HG02610 (cell line): ENCODE measurements around the gene GHITM.
A peak's percentile ranks its signal among the peaks of the same experiment; 100 is the strongest.
"Not testable (repeated sequence)": the region's sequence is repeated elsewhere in the genome, so short reads cannot be mapped to it uniquely, and the experiment has no call there.

Source experiments
- ATAC-seq: cut with Tn5 transposase; IDR thresholded peaks from one replicate; pipeline ENCODE4 v1.9.1; 2021; ENCODE audit warnings: mild to moderate bottlenecking, moderate library complexity; ENCODE audit not compliant: unreplicated experiment

The GHITM gene, protein sequence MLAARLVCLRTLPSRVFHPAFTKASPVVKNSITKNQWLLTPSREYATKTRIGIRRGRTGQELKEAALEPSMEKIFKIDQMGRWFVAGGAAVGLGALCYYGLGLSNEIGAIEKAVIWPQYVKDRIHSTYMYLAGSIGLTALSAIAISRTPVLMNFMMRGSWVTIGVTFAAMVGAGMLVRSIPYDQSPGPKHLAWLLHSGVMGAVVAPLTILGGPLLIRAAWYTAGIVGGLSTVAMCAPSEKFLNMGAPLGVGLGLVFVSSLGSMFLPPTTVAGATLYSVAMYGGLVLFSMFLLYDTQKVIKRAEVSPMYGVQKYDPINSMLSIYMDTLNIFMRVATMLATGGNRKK

DNA sequence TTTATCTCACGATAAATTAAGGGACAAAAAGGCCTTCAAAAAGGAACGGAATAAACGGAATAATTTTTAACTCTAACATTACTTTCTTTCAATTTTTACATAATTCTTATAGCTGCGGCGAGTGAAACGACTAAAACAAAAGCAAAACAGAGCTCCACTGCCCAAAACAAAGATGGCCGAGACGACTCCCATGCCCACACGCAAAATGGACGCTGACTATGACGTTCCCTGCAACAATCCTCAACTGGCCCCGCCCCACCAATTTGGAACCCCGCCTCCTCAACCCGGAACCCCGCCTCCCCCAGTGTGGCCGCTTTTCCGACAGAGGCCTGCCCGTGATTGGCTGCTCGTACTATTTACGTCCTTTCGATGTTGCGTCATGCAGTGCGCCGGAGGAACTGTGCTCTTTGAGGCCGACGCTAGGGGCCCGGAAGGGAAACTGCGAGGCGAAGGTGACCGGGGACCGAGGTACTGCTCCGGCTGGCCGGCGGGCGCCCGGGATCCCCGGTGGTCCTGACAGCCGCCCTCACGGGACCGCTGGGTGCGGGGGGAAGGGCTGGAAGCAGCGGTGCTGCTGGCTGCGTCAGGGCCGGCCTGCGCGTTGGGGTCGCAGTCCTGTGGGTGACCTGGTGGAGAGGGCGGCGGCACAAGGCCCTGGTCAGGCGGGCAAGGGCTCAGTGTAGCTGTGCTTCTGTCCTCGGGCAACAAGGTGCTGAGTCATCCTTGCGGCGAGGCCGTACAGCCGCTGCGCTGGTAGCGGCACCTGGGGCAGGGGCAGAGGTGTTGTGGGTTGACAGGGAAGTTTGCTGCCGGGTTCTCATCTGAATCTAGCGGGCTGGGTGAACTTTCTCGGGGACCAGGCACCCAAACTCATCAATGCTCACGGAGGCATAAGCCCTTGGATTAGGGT lies at the start of gene GHITM:
GHITM (plus strand) TSS at position 384 of the 910 bp plus-strand sequence. CDS start 1,992 bp downstream, outside the sequence.
- ATAC-seq = peak; percentile 99

DNA sequence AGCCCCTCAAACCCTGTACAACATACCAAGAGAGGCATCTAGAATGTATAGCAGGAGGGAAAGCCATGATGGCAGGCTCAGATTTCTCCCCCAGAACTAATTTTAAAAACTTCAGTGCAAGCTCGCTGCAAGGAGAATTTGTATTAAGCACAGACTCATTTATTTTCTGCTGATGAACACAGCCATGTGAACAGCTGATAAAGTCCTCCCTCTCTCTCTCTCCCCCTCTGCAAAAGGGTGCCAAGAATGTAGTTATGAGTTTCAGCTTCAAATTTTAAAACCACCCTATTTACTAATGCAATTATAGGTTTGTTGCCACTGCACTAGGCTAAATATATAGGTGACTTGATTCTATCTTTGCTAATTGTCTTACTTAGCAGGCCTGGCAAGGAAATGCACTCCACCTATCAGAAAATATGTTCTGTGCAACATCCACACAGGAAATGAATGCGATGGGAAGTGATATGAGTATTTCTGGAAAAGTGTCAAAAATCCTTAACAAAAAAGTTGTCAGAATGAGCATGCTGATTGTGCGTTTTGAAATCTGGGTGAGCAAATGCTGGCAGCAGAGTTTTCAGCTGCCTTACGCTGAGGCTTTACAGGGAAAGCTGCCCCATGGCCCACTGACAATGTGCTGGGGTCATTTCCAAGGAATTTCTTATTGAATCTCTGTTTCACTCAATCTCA lies 43.4 kb upstream of the GHITM start:
- no peak for ATAC-seq

DNA sequence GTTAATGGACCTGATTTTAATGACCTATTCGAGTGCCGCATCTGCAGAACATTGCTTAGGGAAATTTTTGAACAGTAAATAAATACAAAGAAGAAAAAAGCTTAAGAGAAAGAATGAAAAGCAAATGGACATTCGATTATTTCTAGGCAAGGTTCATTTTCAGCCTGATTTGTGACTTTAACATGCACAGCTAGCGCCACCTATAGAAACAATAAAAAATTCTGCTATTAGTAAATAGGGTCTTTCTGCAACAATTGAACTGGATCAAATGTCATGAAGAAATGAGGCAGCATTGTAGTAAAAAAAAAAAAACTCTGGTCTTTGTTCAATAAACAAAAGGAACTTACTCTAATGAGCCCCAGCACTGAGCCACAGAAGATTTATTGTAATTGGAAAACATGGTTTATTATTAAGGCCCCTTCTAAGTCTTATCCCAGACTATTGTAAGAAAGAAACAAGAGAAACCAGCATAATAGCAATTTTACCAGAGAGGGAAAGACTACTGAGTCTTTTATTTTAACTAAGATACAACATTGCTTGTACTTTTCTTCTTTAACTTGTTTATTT lies 41.4 kb upstream of the GHITM start:
- ATAC-seq = no peak

DNA sequence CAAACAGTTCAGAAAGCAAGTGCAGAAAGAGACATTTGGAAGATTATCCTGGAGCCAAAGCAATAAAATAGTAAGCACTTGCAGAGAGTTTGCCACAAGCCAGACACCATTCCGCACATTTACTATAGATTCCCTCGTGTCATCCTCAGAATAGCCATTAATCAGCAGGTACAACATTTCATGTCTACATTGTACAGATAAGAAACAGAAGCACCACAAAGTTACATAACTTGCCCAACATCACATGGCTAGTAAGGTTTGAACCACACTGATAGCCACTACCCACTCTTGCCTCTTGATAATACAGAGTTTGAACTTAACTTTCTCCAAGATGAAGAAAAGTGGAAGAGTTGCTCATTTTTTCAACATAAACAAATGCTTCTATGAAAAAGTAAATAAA lies 40.6 kb upstream of the GHITM start:
- ATAC-seq = no peak

DNA sequence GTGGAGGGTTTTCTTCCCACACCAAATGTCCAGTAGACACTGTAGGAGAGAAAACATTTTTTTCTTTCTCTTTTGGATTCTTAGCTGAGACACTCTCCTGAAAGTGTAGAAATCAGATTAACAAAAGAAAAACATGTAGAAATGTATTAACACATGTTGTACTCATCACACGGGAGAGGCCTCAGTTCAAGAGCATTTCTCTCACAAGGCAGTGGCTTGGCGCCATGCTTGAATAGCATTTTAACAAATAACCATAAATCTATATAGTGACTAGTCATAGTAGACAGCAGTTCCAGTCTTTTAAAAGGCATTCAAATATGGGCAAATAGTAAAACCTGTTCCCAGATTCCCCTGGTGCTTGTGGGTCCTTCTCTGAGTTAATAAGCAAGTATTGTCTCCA lies 38.3 kb upstream of the GHITM start:
- ATAC-seq = no peak

DNA sequence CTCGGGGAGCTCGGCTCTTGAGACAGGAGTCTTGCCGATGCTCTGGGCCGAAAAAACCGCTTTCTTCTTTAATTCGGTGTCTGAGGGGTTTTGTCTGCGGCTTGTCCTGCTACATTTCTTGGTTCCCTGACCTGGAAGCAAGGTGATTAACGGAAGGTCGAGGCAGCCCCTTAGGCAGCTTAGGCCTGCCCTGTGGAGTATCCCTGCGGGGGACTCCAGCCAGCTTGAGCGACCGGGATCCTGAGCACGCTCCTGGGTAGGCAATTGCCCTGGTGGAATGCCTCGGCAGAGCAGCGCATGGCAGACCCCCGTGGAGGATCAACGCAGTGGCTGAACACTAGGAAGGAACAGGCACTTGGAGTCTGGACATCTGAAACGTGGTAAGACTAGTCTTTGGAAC lies 30.5 kb upstream of the GHITM start:
- ATAC-seq = no peak

DNA sequence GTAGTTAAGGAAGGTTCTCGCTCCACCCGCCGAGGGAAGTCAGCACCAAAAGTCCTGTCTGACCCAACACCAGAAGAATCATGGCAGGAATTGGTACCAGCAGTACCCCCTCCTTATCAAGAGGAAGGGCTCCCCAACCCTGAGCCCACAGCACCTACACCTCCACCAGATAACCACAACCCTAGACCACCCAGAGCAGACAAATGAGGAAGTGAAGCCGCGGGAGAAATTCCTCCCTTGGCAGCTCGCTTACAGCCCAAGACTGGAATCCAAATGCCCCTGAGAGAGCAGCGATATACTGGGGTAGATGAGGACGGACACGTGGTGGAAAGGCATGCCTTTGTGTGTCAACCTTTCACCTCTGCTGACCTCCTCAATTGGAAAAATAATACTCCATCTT lies 29.5 kb upstream of the GHITM start:
- not testable (repeated sequence) for ATAC-seq

DNA sequence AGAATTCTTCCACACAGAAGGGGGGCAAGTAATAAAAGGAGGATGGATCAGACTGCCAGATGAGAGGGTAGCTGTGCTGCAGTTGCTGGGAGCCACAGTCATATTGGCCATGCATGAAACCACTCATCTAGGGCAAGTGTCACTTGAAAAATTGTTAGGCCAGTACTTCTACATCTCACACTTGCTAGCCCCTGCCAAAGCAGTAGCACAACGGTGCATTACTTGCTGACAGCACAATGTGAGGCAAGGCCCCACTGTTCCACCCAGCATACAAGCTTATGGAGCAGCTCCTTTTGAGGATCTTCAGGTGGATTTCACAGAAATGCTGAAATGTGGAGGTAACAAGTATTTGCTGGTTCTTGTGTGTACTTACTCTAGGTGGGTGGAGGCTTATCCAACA lies 25.8 kb upstream of the GHITM start:
- ATAC-seq = not testable (repeated sequence)

DNA sequence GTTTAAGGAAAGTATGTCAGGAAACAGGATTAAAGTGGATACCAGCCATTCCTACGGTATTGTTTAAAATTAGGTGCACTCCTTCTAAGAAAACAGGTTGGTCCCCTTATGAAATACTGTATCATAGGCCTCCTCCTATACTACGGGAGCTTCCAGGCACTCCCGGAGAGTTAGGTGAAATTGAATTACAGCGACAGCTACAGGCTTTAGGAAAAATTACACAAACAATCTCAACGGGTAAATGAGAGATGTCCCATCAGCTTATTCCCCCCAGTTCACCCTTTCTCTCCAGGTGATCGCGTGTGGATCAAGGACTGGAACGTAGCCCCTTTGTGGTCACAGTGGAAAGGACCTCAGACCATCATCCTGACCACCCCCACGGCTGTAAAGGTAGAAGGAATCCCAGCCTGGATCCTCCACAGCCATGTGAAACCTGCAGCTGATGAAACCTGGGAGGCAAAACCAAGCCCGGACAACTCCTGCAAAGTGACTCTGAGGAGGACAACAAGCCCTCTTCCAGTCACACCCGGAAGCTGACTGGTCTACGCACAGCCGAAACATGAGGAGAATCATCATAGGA lies 25.1 kb upstream of the GHITM start:
- no peak for ATAC-seq

DNA sequence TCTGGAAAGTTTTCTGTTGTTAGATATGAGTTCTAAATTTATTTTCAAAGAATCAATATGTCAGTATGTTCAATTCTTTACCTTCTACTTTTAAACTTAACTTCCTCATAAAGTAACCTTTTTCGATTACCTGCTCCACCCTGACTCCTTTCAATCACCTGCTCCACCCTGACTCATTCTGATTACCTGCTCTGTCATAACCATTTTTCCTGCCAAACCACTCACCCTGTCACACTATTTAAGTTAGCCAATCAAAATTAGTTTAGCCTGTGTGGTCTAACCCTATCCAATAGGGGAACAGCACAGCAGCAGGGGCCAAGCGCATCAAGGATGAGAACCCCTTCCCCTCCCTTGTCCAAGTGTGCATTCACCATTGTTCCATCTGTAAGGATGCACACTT lies 22.1 kb upstream of the GHITM start:
- not testable (repeated sequence) for ATAC-seq

DNA sequence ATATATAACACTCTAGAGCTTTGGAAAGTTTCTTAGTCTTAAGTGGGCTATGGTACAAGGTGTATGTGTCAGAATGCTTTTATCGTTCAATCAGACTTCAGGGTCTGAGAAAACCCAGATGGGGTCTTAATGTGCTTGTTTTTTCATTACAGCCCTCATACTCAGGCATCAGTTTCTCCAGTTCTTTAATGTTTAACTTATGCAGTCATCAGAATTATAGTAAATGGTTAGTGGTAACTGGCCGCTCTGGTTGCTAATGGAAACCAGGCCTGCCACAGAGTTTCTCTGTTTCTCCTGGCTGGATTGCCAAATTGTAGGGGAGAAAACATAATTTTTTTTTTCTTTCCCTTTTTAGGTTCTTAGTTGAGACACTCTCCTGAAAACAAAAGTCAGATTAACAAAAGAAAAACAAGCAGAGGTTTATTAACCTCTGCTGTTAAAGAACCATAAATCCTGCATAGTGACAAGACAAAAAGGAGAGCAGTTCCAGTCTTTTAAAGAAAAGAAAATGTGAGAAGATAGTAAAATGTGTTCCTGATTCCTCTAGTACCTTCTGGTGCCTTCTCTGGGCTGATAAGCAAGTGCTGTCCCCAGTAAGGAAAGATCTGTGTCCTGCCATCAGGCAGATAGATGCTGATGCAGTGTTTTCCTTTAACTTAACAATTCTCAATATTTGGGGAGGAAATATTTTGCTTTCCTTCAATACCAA lies 21.5 kb upstream of the GHITM start:
- no peak for ATAC-seq

DNA sequence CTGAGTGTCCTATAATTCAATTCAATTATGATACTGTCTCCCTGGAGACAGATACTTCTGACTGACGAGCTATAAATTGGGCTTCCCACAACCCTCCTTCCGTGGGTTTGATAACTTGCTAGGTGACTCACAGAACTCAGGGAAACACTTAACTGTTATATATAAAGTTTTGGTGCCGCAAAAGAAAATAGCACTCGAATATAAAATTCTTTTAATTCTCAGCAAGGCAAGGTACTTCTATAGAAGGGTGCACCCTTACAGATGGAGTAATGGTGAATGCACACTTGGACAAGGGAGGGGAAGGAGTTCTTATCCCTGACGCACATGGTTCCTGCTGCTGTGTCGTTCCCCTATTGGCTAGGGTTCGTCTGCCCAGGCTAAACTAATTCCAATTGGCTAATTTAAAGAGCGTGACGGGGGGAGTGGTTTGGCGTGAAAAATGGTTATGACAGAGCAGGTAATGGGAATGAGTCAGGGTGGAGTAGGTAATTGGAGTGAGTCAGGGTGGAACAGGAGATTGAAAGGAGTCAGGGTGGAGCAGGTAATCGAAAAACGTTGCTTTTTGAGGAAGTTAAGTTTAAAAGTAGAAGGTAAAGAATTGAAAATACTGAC lies 20.8 kb upstream of the GHITM start:
- ATAC-seq = no peak

DNA sequence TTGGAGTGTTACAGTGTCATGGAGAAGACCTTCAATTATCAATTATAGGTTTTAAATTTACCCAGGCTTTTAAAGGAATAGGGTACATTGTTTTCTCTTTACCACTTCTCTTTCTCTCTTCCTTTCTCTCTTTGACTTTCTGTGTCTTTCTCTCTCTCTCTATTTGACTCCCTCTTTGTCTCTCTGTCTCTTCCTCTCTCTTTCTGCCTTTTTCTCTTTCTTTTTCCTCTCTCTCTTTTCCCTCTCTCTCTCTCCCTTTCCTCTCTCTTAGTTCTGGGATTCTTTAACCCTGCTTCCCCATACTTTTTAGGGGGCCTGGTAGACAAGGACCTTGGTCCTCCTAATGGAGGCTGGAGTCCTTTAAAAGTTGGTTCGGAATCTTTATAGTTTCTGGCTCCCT lies 15.9 kb upstream of the GHITM start:
- no peak for ATAC-seq

DNA sequence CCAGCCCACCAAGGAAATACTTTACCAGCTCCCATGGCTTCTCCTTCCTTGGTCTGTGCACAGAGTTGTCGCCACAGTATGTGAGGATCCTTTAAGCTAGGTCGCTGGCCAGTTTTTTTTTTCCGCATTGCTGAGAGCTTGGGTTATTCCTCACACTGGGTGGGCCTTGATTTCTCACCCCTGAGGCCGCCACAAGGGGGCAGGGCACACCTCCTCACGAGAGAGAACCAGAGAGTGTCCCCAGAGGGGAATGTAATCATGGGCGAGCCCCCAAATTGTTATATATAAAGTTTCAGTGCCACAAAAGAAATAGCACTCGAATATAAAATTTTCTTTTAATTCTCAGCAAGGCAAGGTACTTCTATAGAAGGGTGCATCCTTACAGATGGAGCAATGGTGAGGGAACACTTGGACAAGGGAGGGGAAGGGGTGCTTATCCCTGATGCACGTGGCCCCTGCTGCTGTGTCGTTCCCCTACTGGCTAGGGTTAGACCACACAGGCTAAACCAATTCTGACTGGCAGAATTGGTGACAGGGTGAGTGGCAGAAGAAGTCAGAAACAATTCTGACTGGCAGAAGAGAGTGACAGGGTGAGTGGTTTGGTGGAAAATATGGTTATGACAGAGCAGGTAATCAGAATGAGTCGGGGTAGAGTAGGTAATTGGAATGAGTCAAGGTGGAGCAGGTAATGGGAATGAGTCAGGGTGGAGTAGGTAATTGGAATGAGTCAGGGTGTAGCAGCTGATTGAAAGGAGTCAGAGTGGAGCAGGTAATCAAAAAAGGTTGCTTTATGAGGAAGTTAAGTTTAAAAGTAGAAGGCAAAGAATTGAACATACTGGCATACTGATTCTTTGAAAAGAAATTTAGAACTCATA lies 13.2 kb upstream of the GHITM start:
- ATAC-seq = not testable (repeated sequence)

DNA sequence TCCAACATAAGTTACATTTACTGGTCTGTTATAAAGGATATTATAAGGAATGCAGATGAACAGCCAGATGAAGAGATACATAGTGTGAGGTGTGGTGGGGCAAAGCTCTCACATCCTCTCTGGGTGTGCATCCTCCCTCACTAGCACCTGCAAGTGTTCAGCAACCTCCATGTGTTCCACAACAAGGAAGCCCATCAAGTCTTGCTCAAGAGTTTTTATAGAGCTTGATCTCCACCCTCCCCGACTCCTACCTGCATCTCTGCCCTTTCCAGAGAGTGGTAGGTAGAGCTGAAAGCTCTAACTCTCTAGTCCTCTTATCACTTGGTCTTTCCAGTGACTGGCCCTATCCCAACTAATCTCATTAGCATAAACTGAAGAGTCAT lies 12.5 kb upstream of the GHITM start:
- no peak for ATAC-seq

DNA sequence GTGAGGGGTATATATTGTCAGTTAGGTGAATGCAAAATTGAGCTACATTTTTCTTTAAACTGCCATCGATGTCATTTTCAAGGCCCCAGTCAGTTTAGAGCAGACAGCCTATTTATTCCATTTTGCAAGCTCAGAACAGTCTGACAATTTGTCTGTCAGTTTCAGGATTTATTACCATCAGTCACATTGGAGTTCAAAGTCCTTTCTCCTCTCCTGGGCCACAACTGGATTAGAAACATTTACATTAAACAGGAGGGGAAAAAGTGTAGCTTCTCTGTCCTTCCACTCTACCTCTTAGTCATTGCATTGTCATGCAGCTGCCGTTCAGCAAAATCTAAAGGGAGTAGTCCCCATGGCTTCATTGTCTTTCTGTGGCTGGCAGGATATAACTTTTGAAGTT lies 3.5 kb upstream of the GHITM start:
- no peak for ATAC-seq

DNA sequence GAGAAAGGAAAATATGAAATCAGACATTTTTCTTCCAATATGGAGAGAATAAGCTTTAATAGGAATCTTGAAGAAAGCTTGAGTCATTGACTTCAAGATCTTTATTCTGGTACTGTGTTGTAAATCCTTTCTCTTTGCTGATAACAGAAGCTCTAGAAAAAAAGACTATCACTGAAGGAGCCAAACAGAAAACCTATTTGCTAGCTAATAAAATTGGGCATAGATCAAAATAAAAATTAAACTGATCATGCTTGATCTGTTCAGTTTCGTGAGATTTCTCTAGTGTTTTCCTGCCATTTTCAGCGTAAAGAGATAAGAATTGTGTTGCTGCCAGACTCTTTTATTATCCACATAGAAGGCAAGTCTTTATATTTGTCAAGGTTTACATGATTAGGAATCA lies 1.5 kb upstream of the GHITM start:
- no peak for ATAC-seq

DNA sequence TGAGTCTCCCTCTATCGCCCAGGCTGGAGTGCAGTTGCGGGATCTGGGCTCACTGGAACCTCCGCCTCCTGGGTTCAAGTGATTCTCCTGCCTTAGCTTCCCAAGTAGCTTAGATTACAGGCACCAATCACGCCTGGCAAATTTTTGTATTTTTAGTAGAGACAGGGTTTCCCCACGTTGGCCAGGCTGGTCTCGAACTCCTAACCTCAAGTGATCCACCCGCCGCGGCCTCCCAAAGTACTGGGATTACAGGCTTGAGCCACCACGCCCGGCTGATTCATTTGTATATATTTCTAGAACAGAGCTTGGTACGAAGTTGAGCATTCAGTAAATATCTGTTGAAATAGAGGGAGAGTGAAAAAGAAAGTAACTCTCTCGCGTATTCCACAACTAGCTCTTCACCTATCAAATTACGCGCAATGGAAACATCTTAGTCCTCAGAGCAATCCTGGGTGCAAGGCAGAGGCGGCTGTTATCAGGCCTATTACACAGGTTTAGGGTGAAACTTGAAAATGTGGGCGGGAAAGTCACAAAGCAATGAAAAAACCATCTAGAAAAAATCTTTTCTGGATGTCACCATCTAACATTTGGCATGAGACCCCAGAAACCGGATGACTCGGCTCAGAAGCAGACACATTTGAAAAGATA lies 707 bp upstream of the GHITM start:
- ATAC-seq = peak; percentile 0
